ENCODE results near the gene P2RX3.
A peak's percentile ranks its signal among the peaks of the same experiment; 100 is the strongest.

P2RX3 gene

DNA sequence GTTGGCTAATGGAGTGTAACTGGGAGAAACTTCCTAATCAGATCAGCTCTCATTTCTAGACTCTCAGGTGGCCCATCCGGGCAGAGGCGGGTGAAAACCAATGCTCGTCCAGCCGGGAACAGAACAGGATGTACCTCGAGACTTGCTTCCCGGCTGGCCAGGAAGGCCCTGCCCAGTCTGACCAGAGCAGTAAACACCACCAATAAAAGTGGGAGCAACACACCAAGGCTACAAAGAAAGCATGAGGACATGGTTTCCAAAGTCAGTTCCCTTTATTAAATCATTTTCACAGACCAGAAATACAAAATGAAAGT is 12.5 kb upstream of the P2RX3 start:
- Histone ChIP-seq H3K27me3 (ENCODE audit: insufficient read depth, low read length) (no peaks in the 10 kb centered on the region), H3K27ac (ENCODE audit: low read depth, low read length, poor library complexity, severe bottlenecking) (peak overlapping the region; percentile 88), H4K20me1 (ENCODE audit: insufficient read depth, low read length) (no peaks in the 10 kb centered on the region), H3K4me1 (ENCODE audit: insufficient read depth, low read length, severe bottlenecking) (peaks cover 39% of the 10 kb centered on the region), H3K4me3 (ENCODE audit: low read depth, low read length, poor library complexity, severe bottlenecking) (peak overlapping the region; percentile 69), H3K79me2 (ENCODE audit: insufficient read depth, low read length) (no peaks in the 10 kb centered on the region), H3K9ac (ENCODE audit: low read length) (peak overlapping the region; percentile 89), H3K9me2 (ENCODE audit: low read depth, low read length) (no peaks in the 10 kb centered on the region), H3K4me2 (ENCODE audit: low read length) (peak overlapping the region; percentile 92), H3K9me3 (ENCODE audit: low read length) (no peaks in the 10 kb centered on the region), H3F3A (ENCODE audit: insufficient read depth, low read length) (0 out of 2 replicates have a peak, but pooled peaks cover 4% of the 10 kb centered on the region), H3K36me3 (ENCODE audit: insufficient read depth, low read length) (peaks cover 53% of the 10 kb centered on the region), H2AFZ (ENCODE audit: low read length) (no peak overlapping the region)
- TF ChIP-seq, protein P1, sequence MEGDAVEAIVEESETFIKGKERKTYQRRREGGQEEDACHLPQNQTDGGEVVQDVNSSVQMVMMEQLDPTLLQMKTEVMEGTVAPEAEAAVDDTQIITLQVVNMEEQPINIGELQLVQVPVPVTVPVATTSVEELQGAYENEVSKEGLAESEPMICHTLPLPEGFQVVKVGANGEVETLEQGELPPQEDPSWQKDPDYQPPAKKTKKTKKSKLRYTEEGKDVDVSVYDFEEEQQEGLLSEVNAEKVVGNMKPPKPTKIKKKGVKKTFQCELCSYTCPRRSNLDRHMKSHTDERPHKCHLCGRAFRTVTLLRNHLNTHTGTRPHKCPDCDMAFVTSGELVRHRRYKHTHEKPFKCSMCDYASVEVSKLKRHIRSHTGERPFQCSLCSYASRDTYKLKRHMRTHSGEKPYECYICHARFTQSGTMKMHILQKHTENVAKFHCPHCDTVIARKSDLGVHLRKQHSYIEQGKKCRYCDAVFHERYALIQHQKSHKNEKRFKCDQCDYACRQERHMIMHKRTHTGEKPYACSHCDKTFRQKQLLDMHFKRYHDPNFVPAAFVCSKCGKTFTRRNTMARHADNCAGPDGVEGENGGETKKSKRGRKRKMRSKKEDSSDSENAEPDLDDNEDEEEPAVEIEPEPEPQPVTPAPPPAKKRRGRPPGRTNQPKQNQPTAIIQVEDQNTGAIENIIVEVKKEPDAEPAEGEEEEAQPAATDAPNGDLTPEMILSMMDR (IDR thresholded peaks at IDR 0.05; ENCODE audit: low read length): no peak
- no peak for TF ChIP-seq EZH2 (IDR thresholded peaks at IDR 0.05; ENCODE audit: borderline replicate concordance, low read length)

GRCh38 chr11:57327721-57328120 is 10.4 kb upstream of the P2RX3 start:
- H3K9me2 ChIP-seq (ENCODE audit: low read depth, low read length): no peaks in the 10 kb centered on the region
- TF ChIP-seq EZH2 (IDR thresholded peaks at IDR 0.05; ENCODE audit: borderline replicate concordance, low read length): no peak
- TF ChIP-seq, protein P1 (IDR thresholded peaks at IDR 0.05; ENCODE audit: low read length): no peak
- peaks cover 74% of the 10 kb centered on the region for H3K36me3 ChIP-seq (ENCODE audit: insufficient read depth, low read length)
- no peak overlapping the region for H3K4me3 ChIP-seq (ENCODE audit: low read depth, low read length, poor library complexity, severe bottlenecking)
- H2AFZ ChIP-seq (ENCODE audit: low read length): no peak overlapping the region
- H3K79me2 ChIP-seq (ENCODE audit: insufficient read depth, low read length): no peaks in the 10 kb centered on the region
- no peak overlapping the region for H3K27ac ChIP-seq (ENCODE audit: low read depth, low read length, poor library complexity, severe bottlenecking)
- H3F3A ChIP-seq (ENCODE audit: insufficient read depth, low read length): 0 out of 2 replicates have a peak, but pooled peaks cover 4% of the 10 kb centered on the region
- no peaks in the 10 kb centered on the region for H4K20me1 ChIP-seq (ENCODE audit: insufficient read depth, low read length)
- H3K4me2 ChIP-seq (ENCODE audit: low read length): no peak overlapping the region
- H3K9ac ChIP-seq (ENCODE audit: low read length): no peak overlapping the region
- peaks cover 31% of the 10 kb centered on the region for H3K4me1 ChIP-seq (ENCODE audit: insufficient read depth, low read length, severe bottlenecking)
- H3K27me3 ChIP-seq (ENCODE audit: insufficient read depth, low read length): no peaks in the 10 kb centered on the region
- no peaks in the 10 kb centered on the region for H3K9me3 ChIP-seq (ENCODE audit: low read length)

- H3K27ac ChIP-seq (ENCODE audit: low read depth, low read length, poor library complexity, severe bottlenecking): no peak overlapping the region
- H2AFZ ChIP-seq (ENCODE audit: low read length): no peak overlapping the region
- peaks cover 94% of the 10 kb centered on the region for H3K36me3 ChIP-seq (ENCODE audit: insufficient read depth, low read length)
- peaks cover 19% of the 10 kb centered on the region for H3K79me2 ChIP-seq (ENCODE audit: insufficient read depth, low read length)
- no peak for TF ChIP-seq EZH2 (IDR thresholded peaks at IDR 0.05; ENCODE audit: borderline replicate concordance, low read length)
- TF ChIP-seq, protein P1 (IDR thresholded peaks at IDR 0.05; ENCODE audit: low read length): no peak
- H3K4me2 ChIP-seq (ENCODE audit: low read length): no peak overlapping the region
- no peaks in the 10 kb centered on the region for H4K20me1 ChIP-seq (ENCODE audit: insufficient read depth, low read length)
- H3K9me3 ChIP-seq (ENCODE audit: low read length): no peaks in the 10 kb centered on the region
- H3K4me1 ChIP-seq (ENCODE audit: insufficient read depth, low read length, severe bottlenecking): peaks cover 28% of the 10 kb centered on the region
- H3K27me3 ChIP-seq (ENCODE audit: insufficient read depth, low read length): no peaks in the 10 kb centered on the region
- H3K4me3 ChIP-seq (ENCODE audit: low read depth, low read length, poor library complexity, severe bottlenecking): no peak overlapping the region
- no peak overlapping the region for H3K9ac ChIP-seq (ENCODE audit: low read length)
- no peaks in the 10 kb centered on the region for H3F3A ChIP-seq (ENCODE audit: insufficient read depth, low read length)
- H3K9me2 ChIP-seq (ENCODE audit: low read depth, low read length): no peaks in the 10 kb centered on the region
Observed at GRCh38 chr11:57330029-57330428, 8.1 kb upstream of the P2RX3 start.
